Fibroblast of lung (primary cell): ENCODE results near the gene GPX4.

Source experiments
- EZH2 ChIP-seq: IDR thresholded peaks from 2 replicates; pipeline ENCODE4 v1.5.1; 2012; ENCODE audit warnings: low read length, control low read depth, mild to moderate bottlenecking; ENCODE audit errors: missing control alignments
- TF ChIP-seq, protein P1 (sequence below), 2 donors: IDR thresholded peaks in 1 of 2; conservative IDR thresholded peaks in 1 of 2; 1 replicate in 1 of 2; 2 replicates in 1 of 2; pipeline ENCODE4 v1.5.1; 2011 to 2012; ENCODE audit warnings: low read length in 2 of 2, control low read depth in 1 of 2, inconsistent platforms in 1 of 2, low read depth in 1 of 2, mild to moderate bottlenecking in 1 of 2

DNA sequence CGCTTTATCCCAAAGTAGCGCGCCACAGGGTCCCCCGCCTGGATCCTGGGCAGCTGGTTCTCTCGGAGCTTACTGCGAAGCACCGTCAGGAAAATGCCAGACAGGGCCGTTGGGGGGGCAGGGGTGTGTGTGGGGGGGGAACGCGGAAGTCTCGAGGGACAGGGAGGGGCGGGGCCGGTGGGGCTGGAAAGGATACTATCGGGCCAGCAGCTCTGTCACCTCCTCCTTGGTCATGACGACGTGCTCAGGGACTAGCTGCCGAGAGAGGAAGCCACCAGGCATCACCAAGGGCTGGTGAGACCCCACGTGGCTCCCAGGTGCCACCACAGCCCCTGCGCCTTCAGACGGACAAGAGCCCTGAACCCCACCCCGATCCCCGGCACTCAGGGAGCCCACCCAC is 13.9 kb upstream of the GPX4 start:
- TF ChIP-seq EZH2: no peak
- TF ChIP-seq, protein P1, sequence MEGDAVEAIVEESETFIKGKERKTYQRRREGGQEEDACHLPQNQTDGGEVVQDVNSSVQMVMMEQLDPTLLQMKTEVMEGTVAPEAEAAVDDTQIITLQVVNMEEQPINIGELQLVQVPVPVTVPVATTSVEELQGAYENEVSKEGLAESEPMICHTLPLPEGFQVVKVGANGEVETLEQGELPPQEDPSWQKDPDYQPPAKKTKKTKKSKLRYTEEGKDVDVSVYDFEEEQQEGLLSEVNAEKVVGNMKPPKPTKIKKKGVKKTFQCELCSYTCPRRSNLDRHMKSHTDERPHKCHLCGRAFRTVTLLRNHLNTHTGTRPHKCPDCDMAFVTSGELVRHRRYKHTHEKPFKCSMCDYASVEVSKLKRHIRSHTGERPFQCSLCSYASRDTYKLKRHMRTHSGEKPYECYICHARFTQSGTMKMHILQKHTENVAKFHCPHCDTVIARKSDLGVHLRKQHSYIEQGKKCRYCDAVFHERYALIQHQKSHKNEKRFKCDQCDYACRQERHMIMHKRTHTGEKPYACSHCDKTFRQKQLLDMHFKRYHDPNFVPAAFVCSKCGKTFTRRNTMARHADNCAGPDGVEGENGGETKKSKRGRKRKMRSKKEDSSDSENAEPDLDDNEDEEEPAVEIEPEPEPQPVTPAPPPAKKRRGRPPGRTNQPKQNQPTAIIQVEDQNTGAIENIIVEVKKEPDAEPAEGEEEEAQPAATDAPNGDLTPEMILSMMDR (conservative IDR thresholded peaks at IDR 0.05 in 1 of 2, IDR thresholded peaks at IDR 0.05 in 1 of 2; ENCODE audit: low read depth in 1 of 2, low read length in 2 of 2): no peak
